Right lobe of liver (tissue), 4 donors: ENCODE measurements around the gene NUP93.

Source experiments
- POLR2A ChIP-seq: fragments of 450-650 bp; IDR thresholded peaks from one replicate; pipeline ENCODE4 v1.6.1; 2017; ENCODE audit warnings: antibody characterized with exemption, mild to moderate bottlenecking
- TF ChIP-seq, protein P1 (sequence below), 4 donors: fragments of 200-600 bp in 3 of 4; fragments of 450-650 bp in 1 of 4; IDR thresholded peaks; one replicate each; pipeline versions ENCODE4 v1.5.1 to v1.8.0; 2016 to 2022; ENCODE audit warnings: antibody characterized with exemption in 4 of 4, mild to moderate bottlenecking in 2 of 4
- donor health status: DM: no; HTN: no; CAD: no.
- donor health status: DM: no; HTN: no; CAD: no.
- donor health status: DM: no; HTN: yes; CAD: no.

GRCh38 chr16:56758432-56758831 is 28.5 kb downstream of the NUP93 start:
- TF ChIP-seq, protein P1, sequence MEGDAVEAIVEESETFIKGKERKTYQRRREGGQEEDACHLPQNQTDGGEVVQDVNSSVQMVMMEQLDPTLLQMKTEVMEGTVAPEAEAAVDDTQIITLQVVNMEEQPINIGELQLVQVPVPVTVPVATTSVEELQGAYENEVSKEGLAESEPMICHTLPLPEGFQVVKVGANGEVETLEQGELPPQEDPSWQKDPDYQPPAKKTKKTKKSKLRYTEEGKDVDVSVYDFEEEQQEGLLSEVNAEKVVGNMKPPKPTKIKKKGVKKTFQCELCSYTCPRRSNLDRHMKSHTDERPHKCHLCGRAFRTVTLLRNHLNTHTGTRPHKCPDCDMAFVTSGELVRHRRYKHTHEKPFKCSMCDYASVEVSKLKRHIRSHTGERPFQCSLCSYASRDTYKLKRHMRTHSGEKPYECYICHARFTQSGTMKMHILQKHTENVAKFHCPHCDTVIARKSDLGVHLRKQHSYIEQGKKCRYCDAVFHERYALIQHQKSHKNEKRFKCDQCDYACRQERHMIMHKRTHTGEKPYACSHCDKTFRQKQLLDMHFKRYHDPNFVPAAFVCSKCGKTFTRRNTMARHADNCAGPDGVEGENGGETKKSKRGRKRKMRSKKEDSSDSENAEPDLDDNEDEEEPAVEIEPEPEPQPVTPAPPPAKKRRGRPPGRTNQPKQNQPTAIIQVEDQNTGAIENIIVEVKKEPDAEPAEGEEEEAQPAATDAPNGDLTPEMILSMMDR (IDR thresholded peaks at IDR 0.05): no peak
- no peak for TF ChIP-seq POLR2A
